OCI-LY7 (cell line): ENCODE data around the gene OGDH. TPM values are rescaled to one million over a fixed set of nuclear protein-coding genes. Genes with fewer than 3 reads are reported as not detected.

Experiments
- BruUV-seq: library from RNA; stranded (reverse); fragments of 400-500 nt; replicated peaks from 2 replicates; lab custom pipeline; 2021; lab: Mats Ljungman, UMichigan
- CTCF ChIA-PET: fragments of 300-600 bp; sonication (Branson Sonifier 250); formaldehyde crosslinking; loops from one replicate; lab custom pipeline; 2022; ENCODE audit warnings: antibody characterized with exemption; ENCODE audit not compliant: unreplicated experiment; lab: Charles Lee
- POLR2A ChIA-PET: fragments of 300-600 bp; sonication (Branson Sonifier 250); formaldehyde crosslinking; loops from one replicate; lab custom pipeline; 2022; ENCODE audit warnings: antibody characterized with exemption; lab: Charles Lee
- DNase-seq: peaks from one replicate; pipeline ENCODE4 v3.0.0-alpha.2; 2015; ENCODE audit warnings: low spot score
- H2AFZ ChIP-seq: fragments of 200-600 bp; sonication (generic), shearing (Covaris generic); 2 replicates; pipeline ENCODE4 v1.6.1; 2014; ENCODE audit warnings: mild to moderate bottlenecking, antibody characterized with exemption, low read length, moderate library complexity
- H3K27ac ChIP-seq: fragments of 200-600 bp; sonication (generic); 2 replicates; pipeline ENCODE4 v1.5.1; 2014; ENCODE audit warnings: mixed run types, low read depth, mild to moderate bottlenecking, moderate library complexity, low read length, inconsistent platforms; ENCODE audit not compliant: poor library complexity, severe bottlenecking
- H3K36me3 ChIP-seq: fragments of 200-600 bp; sonication (generic); 2 replicates; pipeline ENCODE4 v1.6.1; 2014; ENCODE audit warnings: mild to moderate bottlenecking, antibody characterized with exemption, low read length, moderate library complexity, mixed read lengths; ENCODE audit not compliant: insufficient read depth
- H3K4me1 ChIP-seq: fragments of 200-600 bp; sonication (generic); 2 replicates; pipeline ENCODE4 v1.5.1; 2014; ENCODE audit warnings: mild to moderate bottlenecking, low read length; ENCODE audit not compliant: insufficient read depth, poor library complexity, severe bottlenecking
- H3K4me2 ChIP-seq: fragments of 200-600 bp; sonication (generic); 2 replicates; pipeline ENCODE4 v1.6.1; 2014; ENCODE audit warnings: mild to moderate bottlenecking, low read length
- H3K4me3 ChIP-seq: fragments of 200-600 bp; sonication (generic); 2 replicates; pipeline ENCODE4 v1.5.1; 2014; ENCODE audit warnings: mild to moderate bottlenecking, low read depth, low read length; ENCODE audit not compliant: poor library complexity, severe bottlenecking
- H3K79me2 ChIP-seq: fragments of 200-600 bp; sonication (generic); 2 replicates; pipeline ENCODE4 v1.6.1; 2016; ENCODE audit warnings: low read depth, mild to moderate bottlenecking, low read length, moderate library complexity, mixed read lengths; ENCODE audit not compliant: insufficient read depth
- H3K9me2 ChIP-seq: fragments of 200-600 bp; sonication (generic); 2 replicates; pipeline ENCODE4 v1.6.1; 2016; ENCODE audit warnings: mild to moderate bottlenecking, low read length, mixed read lengths; ENCODE audit not compliant: insufficient read depth
- H3K9me3 ChIP-seq: fragments of 200-600 bp; sonication (generic); 2 replicates; pipeline ENCODE4 v1.6.1; 2014; ENCODE audit warnings: mild to moderate bottlenecking, mixed run types, low read length, mixed read lengths
- H4K20me1 ChIP-seq: fragments of 200-600 bp; sonication (generic); 2 replicates; pipeline ENCODE4 v1.6.1; 2014; ENCODE audit warnings: mild to moderate bottlenecking, antibody characterized with exemption, low read length, moderate library complexity, mixed read lengths; ENCODE audit not compliant: insufficient read depth
- EZH2phosphoT487 ChIP-seq: fragments of 200-600 bp; sonication (generic); IDR thresholded peaks from 2 replicates; pipeline ENCODE4 v1.6.1; 2018; ENCODE audit warnings: low read depth, borderline replicate concordance, mild to moderate bottlenecking, mixed run types, antibody characterized with exemption, low read length, moderate library complexity, mixed read lengths
- intact Hi-C: fragments of 100-400 bp; cut with micrococcal nuclease; formaldehyde crosslinking; loops from one replicate; pipeline ENCODE4 v1.10.0; 2022; ENCODE audit not compliant: unreplicated experiment
- total RNA-seq, 2 experiments: library from RNA; depleted of rRNA in 1 of 2; stranded (reverse); fragments of >200 nt in 1 of 2; shearing (Covaris generic) in 1 of 2; gene quantifications; 2 replicates each; pipeline ENCODE4 v1.2.3, GENCODE V29; 2014 to 2022
- TF ChIP-seq, protein P1 (sequence below): fragments of 200-600 bp; sonication (generic); conservative IDR thresholded peaks from 2 replicates; pipeline ENCODE4 v1.5.1; 2014; ENCODE audit warnings: mild to moderate bottlenecking, antibody characterized with exemption, low read length, moderate library complexity, mixed read lengths

The OGDH gene
- total RNA-seq, 2 experiments from 2014 or later: 47.6 to 70.9 TPM

GRCh38 chr7:44652535-44652934, 46.1 kb downstream of the OGDH start:
- Histone ChIP-seq H4K20me1 (no peaks in the 10 kb centered on the region), H3K9me2 (no peaks in the 10 kb centered on the region), H2AFZ (no peak overlapping the region), H3K27ac (no peak overlapping the region), H3K4me1 (no peaks in the 10 kb centered on the region), H3K79me2 (no peaks in the 10 kb centered on the region), H3K4me2 (no peak overlapping the region), H3K9me3 (no peaks in the 10 kb centered on the region; the same call in 1 of the 2 replicates), H3K36me3 (peaks cover 70% of the 10 kb centered on the region), H3K4me3 (no peak overlapping the region)
- POLR2A ChIA-PET: interaction anchor here (0.7 kb wide), 1 partner anchor 12 kb away, joined by 3 read pairs; no protein-coding TSS in a partner anchor
- CTCF ChIA-PET: no interaction called here
- TF ChIP-seq, protein P1, sequence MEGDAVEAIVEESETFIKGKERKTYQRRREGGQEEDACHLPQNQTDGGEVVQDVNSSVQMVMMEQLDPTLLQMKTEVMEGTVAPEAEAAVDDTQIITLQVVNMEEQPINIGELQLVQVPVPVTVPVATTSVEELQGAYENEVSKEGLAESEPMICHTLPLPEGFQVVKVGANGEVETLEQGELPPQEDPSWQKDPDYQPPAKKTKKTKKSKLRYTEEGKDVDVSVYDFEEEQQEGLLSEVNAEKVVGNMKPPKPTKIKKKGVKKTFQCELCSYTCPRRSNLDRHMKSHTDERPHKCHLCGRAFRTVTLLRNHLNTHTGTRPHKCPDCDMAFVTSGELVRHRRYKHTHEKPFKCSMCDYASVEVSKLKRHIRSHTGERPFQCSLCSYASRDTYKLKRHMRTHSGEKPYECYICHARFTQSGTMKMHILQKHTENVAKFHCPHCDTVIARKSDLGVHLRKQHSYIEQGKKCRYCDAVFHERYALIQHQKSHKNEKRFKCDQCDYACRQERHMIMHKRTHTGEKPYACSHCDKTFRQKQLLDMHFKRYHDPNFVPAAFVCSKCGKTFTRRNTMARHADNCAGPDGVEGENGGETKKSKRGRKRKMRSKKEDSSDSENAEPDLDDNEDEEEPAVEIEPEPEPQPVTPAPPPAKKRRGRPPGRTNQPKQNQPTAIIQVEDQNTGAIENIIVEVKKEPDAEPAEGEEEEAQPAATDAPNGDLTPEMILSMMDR: no peak
- no peak for TF ChIP-seq EZH2phosphoT487
- DNase-seq: no peak
- intact Hi-C loops: no loop called here
- no TSS peak for BruUV-seq

GRCh38 chr7:44654255-44654796, 47.9 kb downstream of the OGDH start:
- Histone ChIP-seq H3K27ac (no peak overlapping the region), H3K36me3 (peaks cover 72% of the 10 kb centered on the region), H3K4me3 (no peak overlapping the region), H3K79me2 (no peaks in the 10 kb centered on the region), H4K20me1 (no peaks in the 10 kb centered on the region), H3K9me2 (no peaks in the 10 kb centered on the region), H2AFZ (no peak overlapping the region), H3K9me3 (peaks cover 6% of the 10 kb centered on the region; the same call in 1 of the 2 replicates), H3K4me1 (no peaks in the 10 kb centered on the region), H3K4me2 (no peak overlapping the region)
- no peak for TF ChIP-seq EZH2phosphoT487
- TF ChIP-seq, protein P1: no peak
- ChIA-PET CTCF (no interaction called here), POLR2A (interaction anchor here (0.6 to 0.7 kb wide), 2 partner anchors 45 to 786 kb away, joined by 3 to 4 read pairs; no protein-coding TSS in a partner anchor)
- intact Hi-C loops: no loop called here
- BruUV-seq: no TSS peak
- no peak for DNase-seq

DNA sequence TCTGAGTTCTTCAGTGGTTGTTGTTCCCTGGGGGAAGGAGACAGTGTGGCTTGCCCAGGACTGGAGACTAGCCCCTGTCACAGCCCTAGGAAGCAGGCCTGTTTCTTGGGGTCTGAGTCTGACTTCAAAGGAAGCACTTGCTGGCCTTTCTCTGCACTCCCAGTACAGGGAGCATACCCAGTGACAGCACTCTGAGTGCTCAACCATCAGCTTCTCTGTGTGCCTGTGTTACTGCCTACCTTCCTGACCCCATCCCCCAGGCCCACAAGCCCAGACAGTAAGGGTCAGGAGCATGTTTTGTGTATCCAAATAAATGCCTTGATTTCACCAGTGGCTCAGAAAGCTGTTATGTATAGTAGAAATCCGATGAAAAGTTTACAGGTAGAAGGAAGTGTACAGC, 48.9 kb downstream of the OGDH start:
- intact Hi-C loops: no loop called here

More for the DNA sequence above, 48.9 kb downstream of the OGDH start:
- BruUV-seq: no TSS peak
- Histone ChIP-seq H3K79me2 (no peaks in the 10 kb centered on the region), H2AFZ (no peak overlapping the region), H3K4me2 (no peak overlapping the region), H3K27ac (no peak overlapping the region), H3K9me3 (peaks cover 15% of the 10 kb centered on the region; the same call in 1 of the 2 replicates), H3K4me1 (no peaks in the 10 kb centered on the region), H3K9me2 (no peaks in the 10 kb centered on the region), H4K20me1 (no peaks in the 10 kb centered on the region), H3K4me3 (no peak overlapping the region), H3K36me3 (peaks cover 72% of the 10 kb centered on the region)
- CTCF ChIA-PET: no interaction called here
- POLR2A ChIA-PET: interaction anchor here (0.5 kb wide), 1 partner anchor 15 kb away, joined by 7 read pairs; no protein-coding TSS in a partner anchor
- no peak for DNase-seq
- no peak for TF ChIP-seq EZH2phosphoT487
- TF ChIP-seq, protein P1: no peak
